NOMO-1 (cell line): Measurements from ENCODE around the gene AQP10.
"Not testable (repeated sequence)": the region's sequence is repeated elsewhere in the genome, so short reads cannot be mapped to it uniquely, and the experiment has no call there.

ENCODE experiments used
- DNase-seq, 2 experiments: peaks; one replicate each; lab custom pipeline; 2025; ENCODE audit not compliant: unreplicated experiment in 2 of 2; lab: John Stamatoyannopoulos, UW

The AQP10 gene

GRCh38 chr1:154323493-154323892, 2.6 kb downstream of the AQP10 start:
- DNase-seq = no peak

GRCh38 chr1:154324241-154324640, 3.3 kb downstream of the AQP10 start:
- no peak for DNase-seq

GRCh38 chr1:154324669-154325582, 4.0 kb downstream of the AQP10 start, which contains the start of gene ATP8B2:
Gene ATP8B2 (plus strand): TSS chr1:154325525. CDS start chr1:154328142, 2,617 bp downstream.
- peak; percentile 33 to 35 for DNase-seq

- peak in 1 of 2 experiments; percentile 21 for DNase-seq
Observed at GRCh38 chr1:154325583-154326545, 5.0 kb downstream of the AQP10 start.

GRCh38 chr1:154326546-154327465, 5.9 kb downstream of the AQP10 start:
- no peak for DNase-seq

GRCh38 chr1:154327466-154328317, 6.8 kb downstream of the AQP10 start:
- peak in 1 of 2 experiments; percentile 26 for DNase-seq

- DNase-seq = peak; percentile 31 to 52
Observed at GRCh38 chr1:154328318-154329151, 7.6 kb downstream of the AQP10 start.

- DNase-seq = no peak
Observed at GRCh38 chr1:154329152-154329521, 8.2 kb downstream of the AQP10 start.

GRCh38 chr1:154329551-154330131, 8.7 kb downstream of the AQP10 start:
- DNase-seq = no peak

GRCh38 chr1:154330669-154331068, 9.8 kb downstream of the AQP10 start:
- DNase-seq = no peak

GRCh38 chr1:154334079-154335024, 13.5 kb downstream of the AQP10 start:
- DNase-seq = no peak

- peak; percentile 69 to 84 for DNase-seq
Observed at GRCh38 chr1:154335025-154335714, 14.3 kb downstream of the AQP10 start.

- DNase-seq = no peak
Observed at GRCh38 chr1:154337253-154337894, 16.5 kb downstream of the AQP10 start.

GRCh38 chr1:154338875-154339274, 18.0 kb downstream of the AQP10 start:
- no peak for DNase-seq

GRCh38 chr1:154341366-154341765, 20.5 kb downstream of the AQP10 start:
- not testable (repeated sequence) for DNase-seq

- no peak for DNase-seq
Observed at GRCh38 chr1:154342132-154342531, 21.2 kb downstream of the AQP10 start.
